ENCODE results near the gene UVSSA. TPM values are rescaled to one million over a fixed set of nuclear protein-coding genes. Genes with fewer than 3 reads are reported as not detected.
A peak's percentile ranks its signal among the peaks of the same experiment; 100 is the strongest.

Gene UVSSA
- total RNA-seq, 2 donors from 2014 or later, result 50.4 to 61.6 TPM

GRCh38 chr4:1345903-1346780 lies 866 bp upstream of the UVSSA start:
- H3K9ac ChIP-seq (ENCODE audit: extremely low read depth, low read length, poor library complexity, severe bottlenecking), result peak overlapping the region; percentile 66
- peak; percentile 88 for DNase-seq
- no peaks in the 10 kb centered on the region for H3K9me3 ChIP-seq (ENCODE audit: control insufficient read depth, low read length)
- no peaks in the 10 kb centered on the region for H3K27me3 ChIP-seq (ENCODE audit: control insufficient read depth, insufficient read depth, low read length, poor library complexity, severe bottlenecking)
- peaks cover 16% of the 10 kb centered on the region for H3K36me3 ChIP-seq (ENCODE audit: control insufficient read depth, insufficient read depth, low read length)
- 0 to 1% methylated on average over 22 to 76 of the region's 76 CpGs for WGBS, 2 experiments (ENCODE audit: insufficient coverage in 1 of 2, insufficient read length in 1 of 2)
- H3K4me3 ChIP-seq (ENCODE audit: low read length), result peak overlapping the region; percentile 91
- Mint-ChIP-seq H3K27me3 (ENCODE audit: insufficient read depth) (peaks cover 1% of the 10 kb centered on the region), H3K9me3 (no peaks in the 10 kb centered on the region), H3K27ac (peak overlapping the region; percentile 92), H3K36me3 (ENCODE audit: low read depth) (peaks cover 31% of the 10 kb centered on the region), H3K4me3 (peak overlapping the region; percentile 85), H3K4me1 (peaks cover 11% of the 10 kb centered on the region)
- H3K27ac ChIP-seq (ENCODE audit: low read depth, low read length), result peak overlapping the region; percentile 68
- TF ChIP-seq CTCF (conservative IDR thresholded peaks at IDR 0.05), result peak; percentile 21
- no peaks in the 10 kb centered on the region for H3K4me1 ChIP-seq (ENCODE audit: control insufficient read depth, insufficient read depth, low read length)

GRCh38 chr4:1347410-1347864 lies 429 bp downstream of the UVSSA start:
- peak; percentile 82 for DNase-seq
- Mint-ChIP-seq H3K36me3 (ENCODE audit: low read depth) (peaks cover 25% of the 10 kb centered on the region), H3K4me1 (peaks cover 14% of the 10 kb centered on the region), H3K27me3 (ENCODE audit: insufficient read depth) (peaks cover 1% of the 10 kb centered on the region), H3K27ac (peak overlapping the region; percentile 92), H3K9me3 (no peaks in the 10 kb centered on the region), H3K4me3 (peak overlapping the region; percentile 85)
- WGBS, 2 experiments (ENCODE audit: insufficient coverage in 1 of 2, insufficient read length in 1 of 2), result 1% methylated on average over 27 to 43 of the region's 43 CpGs
- TF ChIP-seq CTCF (conservative IDR thresholded peaks at IDR 0.05), result no peak
- H3K9ac ChIP-seq (ENCODE audit: extremely low read depth, low read length, poor library complexity, severe bottlenecking), result peak overlapping the region; percentile 86
- H3K27ac ChIP-seq (ENCODE audit: low read depth, low read length), result peak overlapping the region; percentile 88
- no peaks in the 10 kb centered on the region for H3K9me3 ChIP-seq (ENCODE audit: control insufficient read depth, low read length)
- H3K4me1 ChIP-seq (ENCODE audit: control insufficient read depth, insufficient read depth, low read length), result no peaks in the 10 kb centered on the region
- peak overlapping the region; percentile 97 for H3K4me3 ChIP-seq (ENCODE audit: low read length)
- peaks cover 18% of the 10 kb centered on the region for H3K36me3 ChIP-seq (ENCODE audit: control insufficient read depth, insufficient read depth, low read length)
- no peaks in the 10 kb centered on the region for H3K27me3 ChIP-seq (ENCODE audit: control insufficient read depth, insufficient read depth, low read length, poor library complexity, severe bottlenecking)

GRCh38 chr4:1348014-1348513 lies 1.1 kb downstream of the UVSSA start:
- H3K4me1 ChIP-seq (ENCODE audit: control insufficient read depth, insufficient read depth, low read length), result no peaks in the 10 kb centered on the region
- no peak for TF ChIP-seq CTCF (conservative IDR thresholded peaks at IDR 0.05)
- peaks cover under 1% of the 10 kb centered on the region for H3K27me3 Mint-ChIP-seq (ENCODE audit: insufficient read depth)
- peaks cover 25% of the 10 kb centered on the region for H3K36me3 Mint-ChIP-seq (ENCODE audit: low read depth)
- peaks cover 25% of the 10 kb centered on the region for H3K36me3 ChIP-seq (ENCODE audit: control insufficient read depth, insufficient read depth, low read length)
- peak overlapping the region; percentile 88 for H3K27ac ChIP-seq (ENCODE audit: low read depth, low read length)
- peak overlapping the region; percentile 85 for H3K4me3 Mint-ChIP-seq
- H3K27ac Mint-ChIP-seq, result peak overlapping the region; percentile 52
- H3K9me3 Mint-ChIP-seq, result no peaks in the 10 kb centered on the region
- H3K27me3 ChIP-seq (ENCODE audit: control insufficient read depth, insufficient read depth, low read length, poor library complexity, severe bottlenecking), result no peaks in the 10 kb centered on the region
- WGBS, 2 experiments (ENCODE audit: insufficient coverage in 1 of 2, insufficient read length in 1 of 2), result 88 to 92% methylated on average over 12 of the region's 12 CpGs
- no peaks in the 10 kb centered on the region for H3K9me3 ChIP-seq (ENCODE audit: control insufficient read depth, low read length)
- no peak for DNase-seq
- H3K4me1 Mint-ChIP-seq, result peaks cover 14% of the 10 kb centered on the region
- peak overlapping the region; percentile 86 for H3K9ac ChIP-seq (ENCODE audit: extremely low read depth, low read length, poor library complexity, severe bottlenecking)
- peak overlapping the region; percentile 97 for H3K4me3 ChIP-seq (ENCODE audit: low read length)
